SK-N-SH (cell line): ENCODE data around the gene FLACC1.

Experiments used
- EZH2phosphoT487 ChIP-seq: fragments of 200-600 bp; sonication (generic); IDR thresholded peaks from 2 replicates; pipeline ENCODE4 v1.6.1; 2017; ENCODE audit warnings: low read depth, mixed run types, mild to moderate bottlenecking, antibody characterized with exemption, moderate library complexity, borderline replicate concordance
- FOXM1 ChIP-seq: IDR thresholded peaks from 2 replicates; pipeline ENCODE4 v1.4.0; 2012; ENCODE audit warnings: low read depth, mild to moderate bottlenecking
- NFIC ChIP-seq: IDR thresholded peaks from 2 replicates; pipeline ENCODE4 v1.4.0; 2012; ENCODE audit warnings: borderline replicate concordance
- RAD21 ChIP-seq: IDR thresholded peaks from 2 replicates; pipeline ENCODE4 v1.6.1; 2012; ENCODE audit warnings: mild to moderate bottlenecking, low read length
- RFX5 ChIP-seq: IDR thresholded peaks from 2 replicates; pipeline ENCODE4 v1.6.1; 2012; ENCODE audit warnings: mild to moderate bottlenecking, improper control_type of control experiment, low read length
- SMC3 ChIP-seq: IDR thresholded peaks from 2 replicates; pipeline ENCODE4 v1.6.1; 2012; ENCODE audit warnings: low read depth, low read length, improper control_type of control experiment
- TEAD4 ChIP-seq: IDR thresholded peaks from 2 replicates; pipeline ENCODE4 v1.4.0; 2012; ENCODE audit warnings: mild to moderate bottlenecking, borderline replicate concordance; ENCODE audit not compliant: insufficient read depth
- YY1 ChIP-seq: IDR thresholded peaks from 2 replicates; pipeline ENCODE4 v1.4.0; 2012; ENCODE audit warnings: low read depth, mild to moderate bottlenecking
- TF ChIP-seq, protein P1 (sequence below): fragments of 200-600 bp; sonication (generic); IDR thresholded peaks from 2 replicates; pipeline ENCODE4 v1.6.1; 2017; ENCODE audit warnings: antibody characterized with exemption, mild to moderate bottlenecking, moderate library complexity
- TF ChIP-seq, protein P2 (sequence below): IDR thresholded peaks from 2 replicates; pipeline ENCODE4 v1.4.0; 2012; ENCODE audit warnings: low read depth, borderline replicate concordance
- TF ChIP-seq, protein P3 (sequence below): IDR thresholded peaks from 2 replicates; pipeline ENCODE4 v1.6.1; 2012; ENCODE audit warnings: mild to moderate bottlenecking, low read depth, low read length, moderate library complexity

DNA sequence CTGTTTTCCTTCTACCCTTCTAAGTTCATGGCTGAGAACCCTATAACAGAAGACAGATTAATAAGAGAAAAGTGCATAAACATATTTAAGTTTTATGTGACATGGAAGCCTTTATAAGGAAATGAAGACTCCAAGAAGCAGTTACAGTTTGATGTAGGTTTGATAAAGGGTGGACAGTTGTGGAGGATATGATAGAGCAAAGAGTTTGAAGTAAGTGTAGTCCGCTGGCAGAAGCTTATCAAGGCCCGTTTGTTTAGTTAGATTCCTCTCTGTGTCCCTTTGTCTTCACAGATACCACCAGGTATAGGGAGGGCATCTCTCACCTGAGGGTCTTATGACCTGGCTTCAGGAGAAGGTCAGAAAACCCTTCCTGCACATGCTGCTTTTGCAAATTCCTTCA lies 107.3 kb downstream of the FLACC1 start:
- TF ChIP-seq, protein P1, sequence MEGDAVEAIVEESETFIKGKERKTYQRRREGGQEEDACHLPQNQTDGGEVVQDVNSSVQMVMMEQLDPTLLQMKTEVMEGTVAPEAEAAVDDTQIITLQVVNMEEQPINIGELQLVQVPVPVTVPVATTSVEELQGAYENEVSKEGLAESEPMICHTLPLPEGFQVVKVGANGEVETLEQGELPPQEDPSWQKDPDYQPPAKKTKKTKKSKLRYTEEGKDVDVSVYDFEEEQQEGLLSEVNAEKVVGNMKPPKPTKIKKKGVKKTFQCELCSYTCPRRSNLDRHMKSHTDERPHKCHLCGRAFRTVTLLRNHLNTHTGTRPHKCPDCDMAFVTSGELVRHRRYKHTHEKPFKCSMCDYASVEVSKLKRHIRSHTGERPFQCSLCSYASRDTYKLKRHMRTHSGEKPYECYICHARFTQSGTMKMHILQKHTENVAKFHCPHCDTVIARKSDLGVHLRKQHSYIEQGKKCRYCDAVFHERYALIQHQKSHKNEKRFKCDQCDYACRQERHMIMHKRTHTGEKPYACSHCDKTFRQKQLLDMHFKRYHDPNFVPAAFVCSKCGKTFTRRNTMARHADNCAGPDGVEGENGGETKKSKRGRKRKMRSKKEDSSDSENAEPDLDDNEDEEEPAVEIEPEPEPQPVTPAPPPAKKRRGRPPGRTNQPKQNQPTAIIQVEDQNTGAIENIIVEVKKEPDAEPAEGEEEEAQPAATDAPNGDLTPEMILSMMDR: no peak
- TF ChIP-seq RAD21 (no peak), FOXM1 (no peak), EZH2phosphoT487 (no peak), NFIC (no peak), RFX5 (no peak), TEAD4 (no peak), YY1 (no peak), SMC3 (no peak)
- TF ChIP-seq, protein P2, sequence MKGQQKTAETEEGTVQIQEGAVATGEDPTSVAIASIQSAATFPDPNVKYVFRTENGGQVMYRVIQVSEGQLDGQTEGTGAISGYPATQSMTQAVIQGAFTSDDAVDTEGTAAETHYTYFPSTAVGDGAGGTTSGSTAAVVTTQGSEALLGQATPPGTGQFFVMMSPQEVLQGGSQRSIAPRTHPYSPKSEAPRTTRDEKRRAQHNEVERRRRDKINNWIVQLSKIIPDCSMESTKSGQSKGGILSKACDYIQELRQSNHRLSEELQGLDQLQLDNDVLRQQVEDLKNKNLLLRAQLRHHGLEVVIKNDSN: no peak
- TF ChIP-seq, protein P3, sequence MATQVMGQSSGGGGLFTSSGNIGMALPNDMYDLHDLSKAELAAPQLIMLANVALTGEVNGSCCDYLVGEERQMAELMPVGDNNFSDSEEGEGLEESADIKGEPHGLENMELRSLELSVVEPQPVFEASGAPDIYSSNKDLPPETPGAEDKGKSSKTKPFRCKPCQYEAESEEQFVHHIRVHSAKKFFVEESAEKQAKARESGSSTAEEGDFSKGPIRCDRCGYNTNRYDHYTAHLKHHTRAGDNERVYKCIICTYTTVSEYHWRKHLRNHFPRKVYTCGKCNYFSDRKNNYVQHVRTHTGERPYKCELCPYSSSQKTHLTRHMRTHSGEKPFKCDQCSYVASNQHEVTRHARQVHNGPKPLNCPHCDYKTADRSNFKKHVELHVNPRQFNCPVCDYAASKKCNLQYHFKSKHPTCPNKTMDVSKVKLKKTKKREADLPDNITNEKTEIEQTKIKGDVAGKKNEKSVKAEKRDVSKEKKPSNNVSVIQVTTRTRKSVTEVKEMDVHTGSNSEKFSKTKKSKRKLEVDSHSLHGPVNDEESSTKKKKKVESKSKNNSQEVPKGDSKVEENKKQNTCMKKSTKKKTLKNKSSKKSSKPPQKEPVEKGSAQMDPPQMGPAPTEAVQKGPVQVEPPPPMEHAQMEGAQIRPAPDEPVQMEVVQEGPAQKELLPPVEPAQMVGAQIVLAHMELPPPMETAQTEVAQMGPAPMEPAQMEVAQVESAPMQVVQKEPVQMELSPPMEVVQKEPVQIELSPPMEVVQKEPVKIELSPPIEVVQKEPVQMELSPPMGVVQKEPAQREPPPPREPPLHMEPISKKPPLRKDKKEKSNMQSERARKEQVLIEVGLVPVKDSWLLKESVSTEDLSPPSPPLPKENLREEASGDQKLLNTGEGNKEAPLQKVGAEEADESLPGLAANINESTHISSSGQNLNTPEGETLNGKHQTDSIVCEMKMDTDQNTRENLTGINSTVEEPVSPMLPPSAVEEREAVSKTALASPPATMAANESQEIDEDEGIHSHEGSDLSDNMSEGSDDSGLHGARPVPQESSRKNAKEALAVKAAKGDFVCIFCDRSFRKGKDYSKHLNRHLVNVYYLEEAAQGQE: no peak
